Small intestine (tissue), 7 donors: ENCODE data around the gene PDE1C. TPM values are rescaled to one million over a fixed set of nuclear protein-coding genes. Genes with fewer than 3 reads are reported as not detected.

Source experiments
- DNase-seq, 2 donors: peaks; one replicate each; pipeline versions ENCODE4 v3.0.0 to v3.0.0-alpha.2; 2013
- FAIRE-seq: peaks from 2 replicates; lab custom pipeline; 2012; peaks lifted over from hg19 to GRCh38; lab: Jason Lieb, UNC
- H3K27ac ChIP-seq, 3 donors: one replicate each; pipeline ENCODE4 v1.5.1; 2013; ENCODE audit warnings: low read length in 2 of 3, mild to moderate bottlenecking in 2 of 3, control low read depth in 1 of 3, inconsistent platforms in 1 of 3, low read depth in 1 of 3, moderate library complexity in 1 of 3
- H3K27me3 ChIP-seq, 3 donors: one replicate each; pipeline ENCODE4 v1.6.1; 2013; ENCODE audit warnings: low read length in 3 of 3, inconsistent platforms in 1 of 3; ENCODE audit not compliant: control insufficient read depth in 3 of 3, insufficient read depth in 3 of 3
- H3K36me3 ChIP-seq, 3 donors: one replicate each; pipeline ENCODE4 v1.6.1; 2013; ENCODE audit warnings: low read length in 3 of 3, inconsistent platforms in 1 of 3, low read depth in 1 of 3, mild to moderate bottlenecking in 1 of 3, moderate library complexity in 1 of 3; ENCODE audit not compliant: control insufficient read depth in 3 of 3, insufficient read depth in 2 of 3
- H3K4me1 ChIP-seq, 3 donors: one replicate each; pipeline ENCODE4 v1.6.1; 2013; ENCODE audit warnings: low read length in 2 of 3, inconsistent platforms in 1 of 3, low read depth in 1 of 3, mild to moderate bottlenecking in 1 of 3, moderate library complexity in 1 of 3; ENCODE audit not compliant: control insufficient read depth in 3 of 3, insufficient read depth in 2 of 3
- H3K4me3 ChIP-seq, 3 donors: one replicate each; pipeline ENCODE4 v1.5.1; 2013; ENCODE audit warnings: low read length in 3 of 3, control low read depth in 1 of 3, inconsistent platforms in 1 of 3, low read depth in 1 of 3, mild to moderate bottlenecking in 1 of 3, moderate library complexity in 1 of 3
- H3K9me3 ChIP-seq, 2 donors: one replicate each; pipeline ENCODE4 v1.6.1; 2013; ENCODE audit warnings: low read depth in 1 of 2, low read length in 1 of 2; ENCODE audit not compliant: control insufficient read depth in 2 of 2, insufficient read depth in 1 of 2
- WGBS, 3 donors: extraction: QIAGEN DNeasy Blood & Tissue Kit; methylation state at CpG; one replicate each; pipeline ENCODE4 v1.1.7; 2013; 5-methylcytosine and 5-hydroxymethylcytosine counted together
- polyA plus RNA-seq, 4 donors: library from polyadenylated mRNA; stranded (reverse) in 3 of 4; unstranded in 1 of 4; fragments of 200-250 nt in 3 of 4; fragments of 120-200 nt in 1 of 4; gene quantifications; one replicate each; pipeline versions ENCODE4 v1.2.1 to v1.2.3, GENCODE V29; 2013
- donor health status: healthy with polysubstance abuse.
- donor health status: control.
- donor health status: control.
- donor health status: Bipolar disorder and iron deficiency.
- donor health status: healthy.

PDE1C gene
- polyA plus RNA-seq, 4 donors, result 0.22 to 1.8 (median 0.66) TPM

- Histone ChIP-seq H3K36me3 (no peaks in the 10 kb centered on the region), H3K27me3 (no peaks in the 10 kb centered on the region), H3K9me3 (peaks cover 0 to 4% of the 10 kb centered on the region in 2 donors), H3K27ac (peak overlapping the region in 1 of 3 donors; percentile 45), H3K4me3 (no peak overlapping the region), H3K4me1 (peaks cover 0 to 3% (median 0%) of the 10 kb centered on the region in 3 donors)
- DNase-seq (no peak), FAIRE-seq (no peak)
- WGBS, 3 donors, result 47 to 68% (median 62%) methylated on average over 4 of the region's 4 CpGs
These were observed 188.0 kb downstream of the PDE1C start for GRCh38 chr7:31882187-31882586.

GRCh38 chr7:31878875-31879274 is 191.3 kb downstream of the PDE1C start:
- Histone ChIP-seq H3K9me3 (no peaks in the 10 kb centered on the region), H3K27me3 (no peaks in the 10 kb centered on the region), H3K4me3 (no peak overlapping the region), H3K27ac (no peak overlapping the region), H3K4me1 (peaks cover 0 to 3% (median 0%) of the 10 kb centered on the region in 3 donors), H3K36me3 (no peaks in the 10 kb centered on the region)
- no peak for FAIRE-seq
- no peak for DNase-seq
- WGBS, 3 donors, result 91 to 92% (median 92%) methylated on average over 9 of the region's 9 CpGs

GRCh38 chr7:31875424-31875823 is 194.8 kb downstream of the PDE1C start:
- no peak overlapping the region for H3K27ac ChIP-seq
- DNase-seq (no peak), FAIRE-seq (no peak)
- no peak overlapping the region for H3K4me3 ChIP-seq
- H3K9me3 ChIP-seq, result no peaks in the 10 kb centered on the region
- H3K4me1 ChIP-seq, result no peaks in the 10 kb centered on the region
- H3K27me3 ChIP-seq, result no peaks in the 10 kb centered on the region
- no peaks in the 10 kb centered on the region for H3K36me3 ChIP-seq
- 56 to 69% (median 59%) methylated on average over 2 of the region's 2 CpGs for WGBS, 3 donors

GRCh38 chr7:31874631-31875386 is 195.4 kb downstream of the PDE1C start:
- H3K36me3 ChIP-seq, result no peaks in the 10 kb centered on the region
- H3K9me3 ChIP-seq, result no peaks in the 10 kb centered on the region
- no peaks in the 10 kb centered on the region for H3K4me1 ChIP-seq
- H3K4me3 ChIP-seq, result no peak overlapping the region
- no peaks in the 10 kb centered on the region for H3K27me3 ChIP-seq
- 93 to 94% (median 94%) methylated on average over 4 of the region's 4 CpGs for WGBS, 3 donors
- DNase-seq (peak in 1 of 2 donors; percentile 21), FAIRE-seq (no peak)
- H3K27ac ChIP-seq, result no peak overlapping the region

- no peak for FAIRE-seq
- DNase-seq, result no peak
- 56 to 72% (median 66%) methylated on average over 3 of the region's 3 CpGs for WGBS, 3 donors
These were observed 196.2 kb downstream of the PDE1C start for GRCh38 chr7:31873816-31874597.

GRCh38 chr7:31872545-31873370 is 197.4 kb downstream of the PDE1C start:
- WGBS, 3 donors, result 78 to 88% (median 85%) methylated on average over 10 of the region's 10 CpGs
- DNase-seq (no peak), FAIRE-seq (no peak)
- Histone ChIP-seq H3K4me3 (no peak overlapping the region), H3K4me1 (no peaks in the 10 kb centered on the region), H3K9me3 (peaks cover under 1% of the 10 kb centered on the region in 2 donors), H3K36me3 (no peaks in the 10 kb centered on the region), H3K27me3 (no peaks in the 10 kb centered on the region), H3K27ac (no peak overlapping the region)

More at GRCh38 chr7:31873816-31874597, 196.2 kb downstream of the PDE1C start:
- Histone ChIP-seq H3K27me3 (no peaks in the 10 kb centered on the region), H3K36me3 (no peaks in the 10 kb centered on the region), H3K9me3 (no peaks in the 10 kb centered on the region), H3K4me1 (no peaks in the 10 kb centered on the region), H3K27ac (no peak overlapping the region), H3K4me3 (no peak overlapping the region)

GRCh38 chr7:31864646-31865045 is 205.6 kb downstream of the PDE1C start:
- FAIRE-seq (no peak), DNase-seq (no peak)
- WGBS, 3 donors, result 86 to 90% (median 90%) methylated on average over 6 of the region's 6 CpGs

GRCh38 chr7:31860925-31861324 is 209.3 kb downstream of the PDE1C start:
- Histone ChIP-seq H3K4me1 (no peaks in the 10 kb centered on the region), H3K36me3 (no peaks in the 10 kb centered on the region), H3K27me3 (no peaks in the 10 kb centered on the region), H3K4me3 (no peak overlapping the region), H3K9me3 (no peaks in the 10 kb centered on the region), H3K27ac (no peak overlapping the region)
- WGBS, 3 donors, result 94 to 100% (median 94%) methylated on average over 1 of the region's 1 CpG
- DNase-seq (no peak), FAIRE-seq (no peak)

More at GRCh38 chr7:31864646-31865045, 205.6 kb downstream of the PDE1C start:
- Histone ChIP-seq H3K9me3 (peaks cover 2 to 10% of the 10 kb centered on the region in 2 donors), H3K4me1 (no peaks in the 10 kb centered on the region), H3K36me3 (no peaks in the 10 kb centered on the region), H3K27me3 (no peaks in the 10 kb centered on the region), H3K4me3 (no peak overlapping the region), H3K27ac (no peak overlapping the region)
